Measurements from ENCODE around the gene ISG20L2.

ISG20L2 gene

DNA sequence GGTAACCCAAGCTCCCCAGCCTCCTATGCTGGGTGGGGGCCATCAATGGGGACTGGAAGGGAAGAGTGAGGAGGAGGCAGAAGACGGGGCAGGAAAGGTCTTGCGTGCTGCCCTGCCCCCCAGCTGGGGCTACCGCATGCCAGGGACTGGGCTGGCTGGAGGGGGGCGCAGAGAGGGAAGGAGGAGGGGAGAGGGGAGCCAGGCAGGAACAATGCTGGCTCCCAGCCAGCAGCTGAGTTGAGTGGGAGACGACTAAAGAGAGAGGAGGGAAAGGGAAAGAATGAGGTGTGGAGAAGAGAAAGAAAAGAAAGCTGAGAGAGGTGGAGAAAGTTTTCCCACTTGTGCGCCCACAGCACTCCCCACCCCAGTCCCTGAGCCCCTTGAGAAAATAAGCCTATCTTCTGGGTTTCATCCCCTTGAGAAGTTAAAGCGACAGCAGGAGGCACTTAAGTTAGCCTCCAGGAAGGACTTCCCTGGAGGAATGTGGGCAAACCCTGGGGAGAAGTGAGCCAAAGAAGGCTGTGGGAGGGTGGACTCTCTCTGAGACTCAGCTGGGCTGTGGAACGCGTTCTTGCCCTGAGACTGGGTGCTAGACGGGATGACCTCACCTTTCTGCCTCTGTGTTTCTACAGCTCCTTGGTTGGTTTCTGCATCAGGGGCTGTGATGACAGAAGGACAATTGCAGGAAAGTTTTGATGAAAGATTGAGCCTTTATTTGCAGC is 38.5 kb downstream of the ISG20L2 start:
- DNase-seq (ENCODE audit: low read depth): no peak

DNA sequence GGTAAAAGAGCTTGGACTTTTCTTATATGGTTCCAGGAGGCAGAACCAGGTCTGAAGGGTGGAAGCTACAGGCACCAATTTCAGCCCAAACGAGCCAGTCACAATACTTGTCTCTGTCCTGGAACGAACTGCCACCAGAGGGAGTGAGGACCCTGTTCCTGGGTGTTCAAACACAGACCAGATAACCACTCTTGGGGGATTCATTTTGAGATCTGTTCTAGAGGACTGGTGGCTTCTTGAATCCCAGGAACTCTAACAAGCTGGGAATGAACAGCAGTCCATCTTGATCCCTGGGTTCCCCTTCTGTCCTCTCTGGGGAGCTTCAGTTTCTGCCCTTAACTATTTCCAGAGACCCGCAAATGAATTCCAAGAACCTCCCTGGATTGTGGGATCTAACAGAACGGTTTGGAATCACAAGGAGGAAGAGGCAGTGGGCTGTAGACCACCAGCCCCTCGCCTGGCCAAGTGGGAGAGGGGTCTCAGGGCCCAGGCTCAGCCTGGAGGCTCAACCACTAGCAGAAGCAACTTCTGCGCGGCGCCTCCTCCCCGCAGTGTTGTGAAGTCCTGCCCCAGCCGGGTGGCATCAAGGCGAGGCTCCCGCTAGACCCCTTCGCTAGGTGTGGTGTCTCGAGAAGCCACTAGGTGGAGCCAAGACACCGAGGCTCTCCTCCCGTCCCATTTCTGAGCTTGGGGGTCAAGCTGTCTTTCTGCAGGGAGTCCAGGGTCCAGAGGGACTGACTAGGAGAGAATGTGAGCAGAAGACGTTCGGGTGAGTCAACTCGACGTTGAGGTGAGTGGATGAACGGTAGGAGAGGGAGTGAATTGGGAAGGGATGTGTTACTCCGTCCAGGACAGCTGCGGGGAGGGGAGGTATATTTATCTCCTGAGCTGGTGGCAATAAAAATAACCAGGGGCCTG is 39.3 kb downstream of the ISG20L2 start:
- DNase-seq (ENCODE audit: low read depth): no peak

DNA sequence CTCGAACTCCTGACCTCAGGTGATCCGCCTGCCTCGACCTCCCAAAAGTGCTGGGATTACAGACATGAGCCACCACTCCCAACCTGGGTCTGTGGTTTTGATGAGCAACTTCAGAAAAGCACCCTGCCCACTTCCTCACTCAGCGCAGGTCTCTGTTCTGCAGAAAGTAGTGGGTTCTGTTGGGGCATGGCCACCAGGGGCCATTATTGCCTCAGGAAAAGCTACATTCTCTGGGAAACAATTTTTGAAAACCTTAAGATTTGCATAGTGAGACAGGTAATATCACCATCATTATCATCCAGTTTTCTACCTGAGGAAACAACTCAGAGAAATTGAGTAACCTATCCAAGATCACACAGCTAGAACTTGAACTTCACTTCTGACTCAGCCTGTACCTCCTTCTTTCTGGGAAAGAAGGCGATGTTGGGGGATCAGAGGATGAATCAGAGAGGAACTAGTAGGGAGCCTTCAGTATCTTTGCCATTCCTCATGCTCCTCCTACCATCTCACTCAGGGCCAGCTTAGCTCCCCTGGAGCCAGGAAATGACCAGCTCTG is 44.3 kb downstream of the ISG20L2 start:
- DNase-seq (ENCODE audit: low read depth): no peak

DNA sequence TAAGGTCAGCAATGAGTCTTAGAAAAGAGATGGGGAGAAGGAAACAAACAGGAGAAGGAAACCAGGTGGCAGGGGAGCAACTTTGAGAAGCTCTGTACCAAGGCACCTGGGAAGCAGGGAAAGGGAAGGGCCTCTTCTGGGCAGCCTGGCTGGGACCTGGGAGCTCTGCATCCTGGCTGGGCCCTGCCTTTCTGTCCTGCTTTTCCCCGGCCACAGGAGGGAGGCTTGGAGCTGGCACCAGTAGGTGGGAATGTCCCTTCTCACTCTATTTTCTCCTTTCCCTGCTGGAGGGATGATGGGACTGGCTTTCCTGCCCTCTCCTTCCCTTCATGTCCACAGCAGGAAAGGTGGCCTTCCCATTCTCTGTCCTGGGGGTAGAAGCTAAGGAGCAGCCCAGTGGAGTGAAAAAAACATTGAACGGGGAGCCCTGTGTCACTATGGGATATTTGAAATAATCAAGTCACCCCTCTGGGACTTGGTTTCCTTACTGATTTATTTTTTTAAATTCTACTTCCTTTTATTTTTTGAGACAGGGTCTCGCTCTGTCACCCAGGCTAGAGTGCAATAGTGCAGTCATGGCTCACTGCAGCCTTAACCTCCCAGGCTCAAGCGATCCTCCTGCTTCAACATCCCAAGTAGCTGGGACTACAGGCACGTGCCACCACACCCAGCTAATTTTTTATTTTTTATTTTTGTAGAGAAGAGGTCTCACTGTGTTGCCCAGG is 46.2 kb downstream of the ISG20L2 start:
- DNase-seq (ENCODE audit: low read depth): no peak

DNA sequence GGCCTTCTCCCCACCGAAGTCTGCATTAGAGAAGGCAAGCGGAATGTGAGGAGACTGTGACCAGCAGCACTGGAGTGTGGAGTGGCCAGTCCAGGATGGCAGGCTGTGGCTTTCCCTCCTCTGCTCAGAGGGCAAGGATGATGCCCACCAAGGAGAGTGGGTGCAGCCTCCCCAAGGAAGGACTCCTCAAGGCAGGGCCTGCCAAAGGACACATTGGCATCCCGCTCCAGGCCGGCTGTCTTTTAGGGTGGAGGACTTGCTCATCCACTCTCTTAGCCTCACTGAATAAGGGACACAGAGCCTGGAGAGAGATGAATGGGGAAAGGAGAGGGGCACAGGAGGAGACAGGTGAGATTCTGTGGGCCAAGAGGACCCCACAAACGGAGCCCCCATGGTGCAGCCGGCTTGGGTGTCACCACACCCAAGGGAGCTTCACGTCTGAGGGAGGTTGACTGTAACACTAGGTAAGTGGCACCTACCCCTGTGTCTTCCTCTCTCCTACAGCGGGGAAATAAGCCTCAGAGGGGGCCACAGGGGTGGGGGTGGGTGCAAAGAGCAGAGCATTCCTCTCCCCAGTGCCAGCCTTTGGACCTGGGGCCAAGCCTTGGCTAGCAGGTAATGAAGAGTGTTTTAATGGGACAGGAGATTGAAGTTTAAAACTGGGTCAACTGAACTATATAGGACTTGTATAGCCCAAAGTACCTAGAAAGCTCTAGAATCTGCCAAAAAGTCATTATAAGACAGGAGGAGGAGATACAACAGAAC is 47.2 kb downstream of the ISG20L2 start:
- no peak for DNase-seq (ENCODE audit: low read depth)

DNA sequence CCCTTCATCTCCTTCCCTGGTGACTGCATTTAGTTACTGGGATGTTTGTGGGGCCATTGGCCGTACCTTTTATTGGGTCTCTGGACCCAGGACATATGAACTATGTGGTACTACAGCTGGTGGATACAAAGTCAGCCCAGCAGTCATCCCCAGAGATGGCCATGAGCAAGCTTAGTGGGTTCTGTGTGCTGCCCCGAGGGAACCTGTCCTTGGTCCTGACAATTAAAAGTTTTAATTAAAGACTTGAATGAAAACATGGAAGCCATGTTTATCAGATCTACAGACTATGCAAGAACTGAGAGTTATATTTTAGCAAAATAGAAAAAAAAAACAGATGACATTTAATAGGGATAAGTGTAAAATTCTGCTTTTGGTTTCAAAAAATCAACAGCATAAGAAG is 48.5 kb downstream of the ISG20L2 start:
- DNase-seq (ENCODE audit: low read depth): no peak

DNA sequence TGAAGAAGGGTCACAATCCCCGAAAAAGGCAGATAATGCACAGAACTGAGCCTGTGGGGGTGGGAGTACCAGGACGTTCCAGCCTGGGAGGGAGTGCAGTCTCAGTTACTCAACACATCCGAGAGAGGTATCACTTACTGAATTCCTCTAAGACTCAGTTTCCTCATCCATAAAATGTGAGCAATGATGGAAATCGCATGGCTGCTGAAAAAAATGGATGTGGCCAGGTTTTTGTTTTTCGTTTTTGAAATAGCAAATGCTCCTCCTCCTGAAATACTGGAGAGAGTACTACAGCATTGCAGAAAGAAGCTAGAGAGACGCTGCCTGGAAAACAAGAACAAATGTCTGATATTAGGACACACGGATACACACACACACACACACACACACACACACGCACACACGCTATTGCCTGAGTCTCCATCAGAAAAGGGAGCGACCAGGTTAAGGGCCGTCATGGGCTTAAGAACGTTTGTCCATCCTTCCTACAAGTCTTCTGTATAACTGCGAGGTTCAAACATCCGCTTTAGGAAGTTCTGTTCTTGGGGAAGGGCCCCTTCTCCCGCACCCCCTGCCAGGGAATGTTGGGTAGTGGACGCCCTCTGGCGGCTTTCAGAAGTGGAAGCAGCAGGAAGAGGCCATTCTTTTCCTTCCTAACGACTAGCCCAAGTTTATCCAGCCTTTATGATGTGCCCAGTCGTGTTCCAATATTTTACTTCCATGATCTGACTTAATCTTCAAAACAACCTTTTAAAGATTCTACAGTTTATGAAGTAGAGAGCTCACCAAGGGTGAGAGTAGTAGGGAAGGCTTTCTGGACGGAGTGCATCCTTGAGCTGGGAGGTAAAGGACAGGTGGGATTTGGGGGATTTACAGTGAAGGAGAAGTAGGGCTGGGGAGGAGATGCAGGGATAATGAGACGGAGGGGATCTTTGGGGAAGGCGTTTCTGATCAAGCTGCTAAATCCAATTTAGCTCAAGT is 50.7 kb downstream of the ISG20L2 start:
- DNase-seq (ENCODE audit: low read depth): no peak

DNA sequence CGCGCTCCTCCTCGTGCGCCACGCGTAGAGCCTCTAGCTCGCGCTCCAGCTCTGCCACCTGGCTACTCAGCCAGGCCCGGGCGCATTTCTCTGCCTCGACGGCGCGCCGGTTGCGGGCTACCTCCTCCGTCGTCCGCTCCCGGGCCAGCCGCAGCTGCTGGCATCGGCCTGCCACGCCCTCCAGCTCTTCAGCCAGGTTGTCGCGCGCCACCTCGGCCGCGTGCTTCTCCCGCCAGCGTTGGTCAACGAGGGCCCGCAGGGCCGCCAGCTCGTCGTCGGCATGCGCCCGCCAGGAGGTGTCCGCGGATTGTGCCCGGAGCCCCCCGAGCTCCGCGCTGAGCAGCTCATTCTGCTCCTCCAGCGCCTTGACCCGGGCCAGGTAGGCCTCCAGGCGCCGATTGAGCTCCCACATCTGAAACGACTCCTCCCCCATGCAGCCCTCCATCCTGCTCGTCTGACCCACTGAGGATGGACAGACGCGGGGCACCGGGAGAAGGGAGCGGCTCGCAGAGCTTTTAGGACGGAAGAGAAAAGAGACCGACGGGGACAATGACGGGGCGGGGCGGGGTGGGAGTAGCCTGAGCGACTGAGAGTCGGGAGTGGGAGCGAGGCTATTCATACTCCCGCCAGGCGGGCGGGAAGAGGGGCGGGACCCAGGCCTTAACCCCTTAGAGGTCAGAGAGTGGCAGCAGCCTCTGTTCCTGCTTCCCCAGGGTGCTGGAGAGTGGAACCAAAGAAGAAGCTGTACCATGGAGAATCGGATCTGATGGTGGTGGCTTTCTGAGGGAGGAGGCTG is 51.5 kb downstream of the ISG20L2 start, which contains the start of gene NES:
TSS of gene NES (minus strand) at position 588 of the 796 bp plus-strand sequence. CDS start at position 445, 143 bp downstream.
- no peak for DNase-seq (ENCODE audit: low read depth)

DNA sequence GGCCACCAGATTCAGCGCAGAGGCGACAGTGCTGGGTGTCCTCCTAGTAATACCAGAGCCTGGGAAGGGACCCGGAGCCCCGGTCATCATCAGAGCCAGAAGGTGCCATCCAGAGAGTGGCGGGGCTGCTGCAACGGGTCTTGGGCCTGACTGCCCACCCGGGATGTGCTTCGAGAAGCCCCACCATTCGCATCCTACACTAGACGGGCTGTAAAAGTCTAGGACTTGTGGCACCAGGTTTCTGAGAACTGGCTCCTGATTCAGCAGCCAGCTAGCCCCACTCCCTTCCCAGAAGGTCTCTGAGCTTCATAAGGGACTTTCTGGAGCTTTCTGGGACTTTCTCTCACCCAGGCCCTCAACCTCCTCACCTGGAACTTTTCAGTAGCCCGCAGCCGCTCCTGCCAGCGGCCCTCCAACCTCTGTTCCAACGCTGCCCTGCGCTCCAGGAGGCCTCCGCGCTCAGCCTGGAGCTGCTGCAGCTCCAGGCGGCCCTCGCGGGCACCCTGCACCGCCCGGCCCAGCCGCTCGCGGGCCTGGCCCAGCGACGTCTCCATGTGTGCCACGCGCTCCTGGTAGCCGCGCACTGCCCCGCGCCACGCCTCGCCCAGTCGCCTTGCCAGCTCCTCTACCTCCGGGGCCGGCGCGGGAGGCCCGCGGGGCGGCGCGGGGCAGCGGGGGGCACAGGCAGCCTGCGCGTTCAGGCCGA is 52.3 kb downstream of the ISG20L2 start:
- no peak for DNase-seq (ENCODE audit: low read depth)

DNA sequence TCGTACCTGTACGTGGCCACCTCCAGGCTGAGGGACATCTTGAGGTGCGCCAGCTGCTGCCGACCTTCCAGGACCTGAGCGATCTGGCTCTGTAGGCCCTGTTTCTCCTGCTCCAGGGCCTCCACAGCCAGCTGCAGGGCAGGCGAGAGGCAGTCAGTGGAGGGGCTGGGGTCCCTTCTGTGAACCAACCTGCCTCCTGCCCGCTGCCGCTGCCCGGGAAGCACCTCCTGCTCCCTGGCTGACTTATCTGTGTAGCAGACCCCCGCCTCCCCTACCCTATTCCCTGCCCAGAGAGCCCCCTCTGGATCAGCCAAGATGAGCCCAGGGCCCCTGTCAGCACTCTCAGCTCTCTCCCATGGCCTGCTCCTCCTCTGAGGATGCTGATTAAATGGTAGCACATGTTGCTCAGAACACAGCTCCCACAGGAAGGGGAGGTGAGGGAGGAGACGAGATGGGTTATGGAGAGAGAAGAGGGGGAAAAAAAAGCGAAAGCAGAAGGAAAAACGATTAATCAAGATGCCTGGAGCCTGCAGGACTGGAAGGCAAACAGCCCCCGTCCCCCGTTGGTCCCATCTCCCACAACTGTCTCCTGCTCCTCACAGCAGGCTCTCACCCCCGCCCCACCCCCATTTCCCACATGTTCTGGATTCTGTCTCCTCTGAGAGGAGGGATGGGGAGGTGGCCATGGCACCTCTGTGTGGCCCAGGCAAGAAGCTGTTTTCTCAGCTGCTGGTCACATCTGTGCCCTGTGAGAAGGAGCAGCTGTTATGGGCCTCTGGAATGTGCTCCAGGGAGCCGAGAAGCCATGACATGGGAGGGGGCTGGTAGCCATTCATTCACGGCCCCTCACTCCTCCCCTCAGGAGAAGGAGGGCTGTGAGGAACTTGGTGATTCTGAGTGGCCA is 53.1 kb downstream of the ISG20L2 start:
- DNase-seq (ENCODE audit: low read depth): no peak

DNA sequence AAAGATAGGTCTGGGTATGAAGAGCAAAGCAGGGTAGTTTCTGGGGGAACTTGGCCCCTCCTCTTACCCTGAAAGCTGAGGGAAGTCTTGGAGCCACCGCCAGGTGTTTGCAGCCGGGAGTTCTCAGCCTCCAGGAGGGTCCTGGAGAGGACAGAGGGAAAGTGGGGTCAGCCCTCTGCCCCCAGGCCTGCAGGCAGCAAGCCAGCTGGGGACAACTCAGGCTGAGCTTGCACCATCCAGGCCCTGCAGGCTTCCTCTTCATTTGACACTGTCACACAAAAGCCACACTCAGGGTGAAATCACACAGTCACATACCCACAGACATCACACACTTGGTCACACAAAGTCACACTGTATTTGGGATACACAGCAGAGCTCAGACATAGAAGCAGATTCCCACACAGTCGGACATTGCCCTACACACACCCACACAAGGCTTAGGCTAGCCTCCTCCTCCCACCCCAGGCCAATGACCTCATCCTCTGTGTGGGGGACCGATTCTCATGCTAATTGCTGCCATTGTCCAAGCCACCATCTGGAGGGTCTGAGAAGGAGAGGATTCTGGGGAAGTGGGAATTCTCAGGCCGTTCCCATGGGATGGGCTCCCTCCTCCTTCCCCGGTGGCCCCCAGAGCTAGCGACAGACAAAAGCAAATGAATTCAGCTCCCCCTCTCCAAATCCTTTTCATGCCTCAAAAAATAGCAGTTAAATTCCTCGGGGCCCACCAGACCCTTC is 55.0 kb downstream of the ISG20L2 start:
- DNase-seq (ENCODE audit: low read depth): no peak
